ENCODE measurements around the gene OR1A1.
"Not testable (repeated sequence)": the region's sequence is repeated elsewhere in the genome, so short reads cannot be mapped to it uniquely, and the experiment has no call there.

Gene OR1A1, protein sequence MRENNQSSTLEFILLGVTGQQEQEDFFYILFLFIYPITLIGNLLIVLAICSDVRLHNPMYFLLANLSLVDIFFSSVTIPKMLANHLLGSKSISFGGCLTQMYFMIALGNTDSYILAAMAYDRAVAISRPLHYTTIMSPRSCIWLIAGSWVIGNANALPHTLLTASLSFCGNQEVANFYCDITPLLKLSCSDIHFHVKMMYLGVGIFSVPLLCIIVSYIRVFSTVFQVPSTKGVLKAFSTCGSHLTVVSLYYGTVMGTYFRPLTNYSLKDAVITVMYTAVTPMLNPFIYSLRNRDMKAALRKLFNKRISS
- total RNA-seq: 0 to 3.3 (median 0) reads per million in 17 experiments

GRCh38 chr17:3207367-3207766, at the start of gene OR1A1:
Gene OR1A1 (plus strand): TSS chr17:3207667. CDS start chr17:3215621, 7,954 bp downstream.
- no peak for DNase-seq

- DNase-seq: peak; percentile 25 to 82 (median 60)
Measured at GRCh38 chr17:3167574-3167973, 39.9 kb upstream of the OR1A1 start.

DNA sequence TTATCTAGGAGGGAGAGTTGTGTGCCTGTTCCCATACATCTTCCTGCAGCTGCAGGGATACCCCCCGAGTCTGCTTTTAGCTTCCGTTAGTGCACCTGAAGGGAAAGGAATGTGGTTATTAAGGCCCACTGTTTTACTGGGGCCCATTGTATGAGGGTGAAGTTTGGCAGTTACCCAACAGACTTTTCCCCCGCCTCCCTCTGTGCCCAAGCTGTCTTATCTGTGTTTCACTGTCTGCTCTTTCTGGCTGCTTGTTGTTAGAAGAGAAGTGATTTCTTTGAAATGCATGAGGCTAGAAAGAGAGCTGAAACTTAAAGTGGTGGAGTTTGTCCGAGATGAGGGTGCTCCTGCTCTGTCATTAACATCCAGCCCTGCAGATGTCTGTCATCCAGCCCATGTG, 17.5 kb upstream of the OR1A1 start:
- no peak for DNase-seq

- no peak for DNase-seq
Measured at GRCh38 chr17:3197219-3197618, 10.2 kb upstream of the OR1A1 start, which contains the start of gene OR1A2. Gene OR1A2 (plus strand): TSS chr17:3197519. CDS start chr17:3197519, 0 bp downstream.

- DNase-seq: no peak
Measured at GRCh38 chr17:3208484-3208883, 1.0 kb downstream of the OR1A1 start.

DNA sequence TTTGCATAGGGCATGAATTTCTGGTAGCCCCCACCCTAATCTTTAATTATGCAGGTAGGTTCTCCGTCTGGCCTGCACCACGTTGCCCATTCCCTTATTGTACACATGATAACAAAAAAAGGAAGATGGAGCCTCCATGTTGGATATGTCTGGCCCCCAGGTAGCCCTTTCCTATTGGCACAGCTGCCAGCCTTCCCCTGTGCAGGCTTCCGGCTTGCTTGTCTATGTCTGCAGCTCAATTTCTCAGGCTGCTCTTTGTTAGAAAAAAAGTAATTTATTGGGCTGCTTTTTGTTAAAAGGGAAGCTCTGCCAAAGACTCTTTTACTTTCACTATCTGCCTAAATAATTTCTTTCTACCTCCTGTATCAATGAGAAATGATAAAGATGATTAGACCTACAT, 5.5 kb downstream of the OR1A1 start:
- DNase-seq: no peak

DNA sequence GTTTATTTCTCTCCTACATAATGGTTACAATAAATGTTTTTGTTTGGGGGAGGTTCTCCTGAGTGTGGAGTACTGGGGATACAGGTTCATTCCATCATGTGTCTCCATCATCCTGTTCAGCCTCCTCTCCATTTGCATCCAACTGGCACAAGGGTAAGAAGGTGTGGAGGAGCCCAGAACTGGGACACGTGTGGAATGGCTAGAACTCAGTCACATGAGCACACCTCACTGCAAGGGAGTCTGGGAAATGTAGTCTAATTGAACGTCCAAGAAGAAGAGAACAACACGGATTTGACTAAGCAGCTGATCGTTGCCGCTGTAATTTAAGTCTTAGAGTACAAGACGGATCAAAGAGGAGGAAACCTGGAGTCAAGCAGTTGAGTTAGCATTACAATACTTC, 6.1 kb downstream of the OR1A1 start:
- DNase-seq: no peak

DNA sequence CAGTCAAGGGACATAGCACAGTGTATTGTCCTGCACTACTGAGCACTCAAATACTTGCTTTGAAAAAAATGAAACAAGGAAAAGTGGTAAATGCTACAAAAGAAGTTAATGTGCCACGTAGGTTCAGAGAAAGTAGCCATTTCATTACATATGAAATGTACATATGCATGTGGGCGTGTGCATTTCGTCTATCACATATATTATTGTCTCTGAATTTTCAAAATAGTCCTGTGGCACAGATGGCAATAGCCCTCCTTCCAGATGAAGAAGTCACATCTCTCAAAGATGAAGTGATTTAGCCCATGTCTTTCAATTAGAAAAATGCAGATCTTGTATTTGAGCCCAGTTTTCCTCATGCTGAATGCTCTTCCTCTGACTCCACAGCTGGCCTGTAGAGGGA, 12.5 kb downstream of the OR1A1 start:
- not testable (repeated sequence) for DNase-seq

GRCh38 chr17:3221850-3222249, 14.4 kb downstream of the OR1A1 start:
- no peak for DNase-seq

GRCh38 chr17:3222505-3222904, 15.0 kb downstream of the OR1A1 start:
- peak; percentile 3 to 27 (median 7) for DNase-seq

DNA sequence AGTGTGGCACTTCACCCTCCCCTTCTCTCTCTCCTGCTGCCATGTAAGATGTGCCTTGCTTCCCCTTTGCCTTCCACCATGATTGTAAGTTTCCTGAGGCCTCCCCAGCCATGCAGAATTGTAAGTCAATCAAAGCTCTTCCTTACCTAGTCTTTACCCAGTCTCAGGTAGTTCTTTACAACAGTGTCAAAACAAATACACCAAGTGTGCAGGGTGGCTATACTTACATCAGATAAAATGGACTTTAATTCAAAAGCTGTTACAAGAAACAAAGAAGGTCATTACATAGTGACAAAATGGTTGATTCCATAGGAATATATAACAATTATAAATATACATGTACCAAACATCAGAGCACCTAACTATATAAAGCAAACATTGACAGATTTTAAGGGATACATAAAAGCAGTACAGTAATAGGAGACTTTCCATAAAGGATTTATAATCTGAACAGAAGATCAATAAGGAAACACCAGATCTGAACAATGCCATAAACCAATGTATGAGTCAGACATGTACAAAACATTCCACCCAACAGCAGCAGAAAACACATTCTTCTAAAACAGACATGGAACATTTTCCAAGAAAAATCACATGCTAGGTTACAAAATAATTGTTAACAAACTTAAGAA, 17.4 kb downstream of the OR1A1 start:
- not testable (repeated sequence) for DNase-seq

DNA sequence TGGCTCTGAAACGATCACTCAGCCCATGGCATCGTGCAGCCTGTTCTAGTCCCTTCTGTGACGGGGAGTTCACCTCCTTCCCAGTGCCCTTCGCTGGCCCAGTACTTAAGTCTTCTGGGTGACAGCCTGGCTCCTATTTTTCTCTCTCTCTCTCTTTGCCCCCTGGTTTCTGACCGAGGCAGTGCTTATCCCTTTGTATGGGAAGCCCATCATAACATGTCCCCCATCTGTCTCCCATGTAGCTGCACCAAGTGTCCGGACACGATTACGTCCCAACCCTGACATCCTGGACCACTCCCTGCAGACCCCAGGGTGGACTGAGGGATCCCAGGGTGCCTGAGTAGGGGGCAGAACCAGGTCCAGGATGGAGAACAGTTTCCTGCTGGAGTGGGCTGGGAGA, 24.8 kb downstream of the OR1A1 start:
- DNase-seq: not testable (repeated sequence)

DNA sequence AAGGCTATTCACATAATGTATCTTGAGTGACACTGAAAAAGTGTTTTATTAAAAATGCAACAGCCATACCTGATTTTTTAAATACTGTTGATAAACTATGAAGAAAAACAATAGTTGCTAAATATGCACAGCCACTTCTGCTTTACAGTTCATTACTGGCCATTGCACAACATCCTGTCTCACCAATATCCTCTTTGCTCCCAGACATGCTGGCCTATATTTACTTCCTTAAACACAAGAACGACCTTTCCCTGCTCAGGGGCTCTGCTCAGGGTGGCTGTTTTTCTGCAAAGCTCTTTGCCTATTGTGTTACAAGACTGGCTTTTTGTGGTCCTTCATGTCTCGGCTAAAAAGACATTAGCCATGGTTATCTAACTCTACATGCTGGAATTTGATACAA, 31.2 kb downstream of the OR1A1 start:
- peak; percentile 56 to 79 (median 68) for DNase-seq

GRCh38 chr17:3241044-3241443, 33.6 kb downstream of the OR1A1 start:
- not testable (repeated sequence) for DNase-seq

DNA sequence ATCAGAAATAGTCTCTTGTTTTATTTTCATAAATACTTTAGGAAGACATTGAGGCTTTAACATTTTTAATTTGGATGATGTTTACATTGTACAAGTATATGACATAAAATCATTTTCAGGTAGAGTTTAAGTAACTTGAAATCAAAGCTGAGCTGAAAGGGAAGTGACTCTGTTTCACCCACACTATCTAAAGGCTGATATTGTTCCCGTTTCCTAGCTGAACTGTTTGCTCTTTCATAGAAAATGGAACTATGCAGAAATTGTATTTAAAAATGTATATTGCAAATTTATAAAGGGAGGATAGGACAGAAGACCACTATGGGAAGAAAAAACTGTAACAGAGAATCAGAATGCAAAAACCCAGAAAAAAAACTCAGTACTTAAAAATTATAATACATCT, 37.4 kb downstream of the OR1A1 start:
- peak; percentile 12 to 66 (median 44) for DNase-seq

GRCh38 chr17:3249013-3249412, 41.5 kb downstream of the OR1A1 start:
- DNase-seq: not testable (repeated sequence)

- no peak for DNase-seq
Measured at GRCh38 chr17:3256575-3256974, 49.1 kb downstream of the OR1A1 start.

- no peak for DNase-seq
Measured at GRCh38 chr17:3260163-3260562, 52.7 kb downstream of the OR1A1 start.

- DNase-seq: peak in 2 of 4 experiments; percentile 12 to 18
Measured at GRCh38 chr17:3260600-3260999, 53.1 kb downstream of the OR1A1 start.
